OCI-LY3 (cell line): ENCODE results near the gene LILRA5.
"Not testable (repeated sequence)": the region's sequence is repeated elsewhere in the genome, so short reads cannot be mapped to it uniquely, and the experiment has no call there.

Experiments
- EZH2phosphoT487 ChIP-seq: fragments of 200-600 bp; shearing (Covaris generic); IDR thresholded peaks from 2 replicates; pipeline ENCODE4 v1.6.1; 2018; ENCODE audit warnings: antibody characterized with exemption, mixed run types, low read depth
- TF ChIP-seq, protein P1 (sequence below): fragments of 200-600, 300-600 bp; sonication (generic); IDR thresholded peaks from 2 replicates; pipeline ENCODE4 v1.5.1; 2014; ENCODE audit warnings: antibody characterized with exemption, low read length, low read depth

DNA sequence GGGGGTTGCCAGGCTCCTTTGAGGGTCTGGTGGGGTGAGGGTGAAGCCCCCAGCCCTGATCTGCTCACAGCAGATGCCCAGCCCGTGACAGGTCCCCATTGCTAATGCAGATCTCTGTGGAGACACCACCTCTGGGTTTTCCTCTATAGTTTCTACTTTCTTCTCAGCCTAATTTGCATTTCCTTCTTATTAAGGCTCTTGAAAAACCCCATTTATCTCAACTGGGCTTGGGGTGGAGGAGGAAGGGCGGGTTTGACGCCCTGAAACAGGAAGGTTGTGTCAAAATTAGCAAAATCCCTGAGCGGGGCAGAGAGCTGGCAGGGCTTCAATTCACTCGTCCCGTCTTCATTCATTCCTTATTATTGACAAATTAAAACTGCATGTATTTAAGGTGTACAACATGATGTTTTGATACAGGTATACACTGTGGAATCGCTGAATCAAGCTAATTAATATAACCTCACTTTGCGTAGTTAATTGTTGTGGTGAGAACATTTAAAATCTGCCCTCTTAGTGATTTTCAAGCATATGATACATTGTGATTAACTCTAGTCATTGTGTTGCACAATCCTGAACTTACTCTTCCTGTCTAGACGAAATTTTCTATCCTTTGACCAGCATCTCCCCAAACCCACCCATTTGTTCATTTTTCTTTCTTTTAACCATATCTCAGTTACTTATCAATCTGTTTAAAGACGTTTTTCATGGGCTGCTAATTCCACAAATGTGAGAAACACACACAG, 48.9 kb upstream of the LILRA5 start:
- TF ChIP-seq, protein P1, sequence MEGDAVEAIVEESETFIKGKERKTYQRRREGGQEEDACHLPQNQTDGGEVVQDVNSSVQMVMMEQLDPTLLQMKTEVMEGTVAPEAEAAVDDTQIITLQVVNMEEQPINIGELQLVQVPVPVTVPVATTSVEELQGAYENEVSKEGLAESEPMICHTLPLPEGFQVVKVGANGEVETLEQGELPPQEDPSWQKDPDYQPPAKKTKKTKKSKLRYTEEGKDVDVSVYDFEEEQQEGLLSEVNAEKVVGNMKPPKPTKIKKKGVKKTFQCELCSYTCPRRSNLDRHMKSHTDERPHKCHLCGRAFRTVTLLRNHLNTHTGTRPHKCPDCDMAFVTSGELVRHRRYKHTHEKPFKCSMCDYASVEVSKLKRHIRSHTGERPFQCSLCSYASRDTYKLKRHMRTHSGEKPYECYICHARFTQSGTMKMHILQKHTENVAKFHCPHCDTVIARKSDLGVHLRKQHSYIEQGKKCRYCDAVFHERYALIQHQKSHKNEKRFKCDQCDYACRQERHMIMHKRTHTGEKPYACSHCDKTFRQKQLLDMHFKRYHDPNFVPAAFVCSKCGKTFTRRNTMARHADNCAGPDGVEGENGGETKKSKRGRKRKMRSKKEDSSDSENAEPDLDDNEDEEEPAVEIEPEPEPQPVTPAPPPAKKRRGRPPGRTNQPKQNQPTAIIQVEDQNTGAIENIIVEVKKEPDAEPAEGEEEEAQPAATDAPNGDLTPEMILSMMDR: not testable (repeated sequence)
- TF ChIP-seq EZH2phosphoT487: not testable (repeated sequence)
